Skeletal muscle satellite cell (primary cell): ENCODE data around the gene ESPL1.

Source experiments
- H3K27me3 ChIP-seq: 2 replicates; pipeline ENCODE4 v1.7.0; 2013; ENCODE audit warnings: low read length; ENCODE audit not compliant: control insufficient read depth, insufficient read depth
- H3K36me3 ChIP-seq: 2 replicates; pipeline ENCODE4 v1.7.0; 2013; ENCODE audit warnings: mild to moderate bottlenecking, control low read depth, low read length; ENCODE audit not compliant: insufficient read depth
- H3K4me1 ChIP-seq: 2 replicates; pipeline ENCODE4 v1.7.0; 2013; ENCODE audit warnings: low read length; ENCODE audit not compliant: control insufficient read depth, insufficient read depth
- H3K4me2 ChIP-seq: 2 replicates; pipeline ENCODE4 v1.7.0; 2013; ENCODE audit warnings: mild to moderate bottlenecking, low read length
- H3K4me3 ChIP-seq: 2 replicates; pipeline ENCODE4 v1.7.0; 2013; ENCODE audit warnings: low read length
- H3K9ac ChIP-seq: 2 replicates; pipeline ENCODE4 v1.7.0; 2013; ENCODE audit warnings: mild to moderate bottlenecking, low read depth, low read length, moderate library complexity
- H3K9me3 ChIP-seq: replicated peaks from 2 replicates; pipeline ENCODE4 v1.7.0; 2013; ENCODE audit warnings: mild to moderate bottlenecking, control low read depth, low read length

Gene ESPL1

GRCh38 chr12:53232646-53233461 is 35.2 kb upstream of the ESPL1 start:
- Histone ChIP-seq H3K9ac (peak overlapping the region; percentile 57), H3K9me3 (no peaks in the 10 kb centered on the region), H3K27me3 (peaks cover 19% of the 10 kb centered on the region), H3K36me3 (no peaks in the 10 kb centered on the region), H3K4me1 (peaks cover 32% of the 10 kb centered on the region), H3K4me2 (peak overlapping the region; percentile 87), H3K4me3 (peak overlapping the region; percentile 69)

- no peak overlapping the region for H3K4me3 ChIP-seq
- H3K9ac ChIP-seq, result no peak overlapping the region
- peaks cover 19% of the 10 kb centered on the region for H3K27me3 ChIP-seq
- no peaks in the 10 kb centered on the region for H3K9me3 ChIP-seq
- H3K36me3 ChIP-seq, result no peaks in the 10 kb centered on the region
- H3K4me1 ChIP-seq, result peaks cover 32% of the 10 kb centered on the region
- H3K4me2 ChIP-seq, result no peak overlapping the region
These were observed 34.4 kb upstream of the ESPL1 start for GRCh38 chr12:53233671-53234121.

- Histone ChIP-seq H3K36me3 (no peaks in the 10 kb centered on the region), H3K27me3 (peaks cover 19% of the 10 kb centered on the region), H3K4me3 (no peak overlapping the region), H3K9ac (no peak overlapping the region), H3K9me3 (no peaks in the 10 kb centered on the region), H3K4me2 (no peak overlapping the region), H3K4me1 (peaks cover 32% of the 10 kb centered on the region)
These were observed 33.7 kb upstream of the ESPL1 start for GRCh38 chr12:53234271-53234914.

GRCh38 chr12:53235164-53235563 is 32.9 kb upstream of the ESPL1 start:
- H3K36me3 ChIP-seq, result no peaks in the 10 kb centered on the region
- H3K9ac ChIP-seq, result no peak overlapping the region
- H3K27me3 ChIP-seq, result peaks cover 26% of the 10 kb centered on the region
- no peak overlapping the region for H3K4me3 ChIP-seq
- no peaks in the 10 kb centered on the region for H3K9me3 ChIP-seq
- no peak overlapping the region for H3K4me2 ChIP-seq
- H3K4me1 ChIP-seq, result peaks cover 32% of the 10 kb centered on the region

GRCh38 chr12:53235742-53236442 is 32.2 kb upstream of the ESPL1 start:
- Histone ChIP-seq H3K9me3 (no peaks in the 10 kb centered on the region), H3K36me3 (no peaks in the 10 kb centered on the region), H3K4me3 (no peak overlapping the region), H3K4me2 (no peak overlapping the region), H3K4me1 (peaks cover 29% of the 10 kb centered on the region), H3K9ac (no peak overlapping the region), H3K27me3 (peaks cover 27% of the 10 kb centered on the region)

GRCh38 chr12:53236443-53237111 is 31.5 kb upstream of the ESPL1 start:
- no peaks in the 10 kb centered on the region for H3K36me3 ChIP-seq
- no peak overlapping the region for H3K4me3 ChIP-seq
- H3K9me3 ChIP-seq, result no peaks in the 10 kb centered on the region
- peaks cover 22% of the 10 kb centered on the region for H3K4me1 ChIP-seq
- H3K4me2 ChIP-seq, result no peak overlapping the region
- H3K27me3 ChIP-seq, result peaks cover 30% of the 10 kb centered on the region
- no peak overlapping the region for H3K9ac ChIP-seq

- H3K27me3 ChIP-seq, result peaks cover 58% of the 10 kb centered on the region
- H3K9ac ChIP-seq, result no peak overlapping the region
These were observed 28.3 kb upstream of the ESPL1 start for GRCh38 chr12:53239643-53240258.

GRCh38 chr12:53241623-53242412 is 26.3 kb upstream of the ESPL1 start:
- no peak overlapping the region for H3K4me3 ChIP-seq
- no peaks in the 10 kb centered on the region for H3K9me3 ChIP-seq
- H3K9ac ChIP-seq, result no peak overlapping the region
- H3K4me1 ChIP-seq, result no peaks in the 10 kb centered on the region
- peaks cover 55% of the 10 kb centered on the region for H3K27me3 ChIP-seq
- H3K4me2 ChIP-seq, result no peak overlapping the region
- H3K36me3 ChIP-seq, result no peaks in the 10 kb centered on the region

More at GRCh38 chr12:53239643-53240258, 28.3 kb upstream of the ESPL1 start:
- H3K4me3 ChIP-seq, result no peak overlapping the region
- H3K4me1 ChIP-seq, result no peaks in the 10 kb centered on the region
- H3K9me3 ChIP-seq, result no peaks in the 10 kb centered on the region
- H3K36me3 ChIP-seq, result no peaks in the 10 kb centered on the region
- H3K4me2 ChIP-seq, result no peak overlapping the region

- Histone ChIP-seq H3K9ac (no peak overlapping the region), H3K36me3 (no peaks in the 10 kb centered on the region), H3K4me2 (no peak overlapping the region), H3K9me3 (no peaks in the 10 kb centered on the region), H3K4me3 (no peak overlapping the region), H3K4me1 (no peaks in the 10 kb centered on the region), H3K27me3 (peaks cover 46% of the 10 kb centered on the region)
These were observed 23.8 kb upstream of the ESPL1 start for GRCh38 chr12:53244337-53244736.

GRCh38 chr12:53245286-53245685 is 22.8 kb upstream of the ESPL1 start:
- no peak overlapping the region for H3K4me2 ChIP-seq
- H3K27me3 ChIP-seq, result peaks cover 38% of the 10 kb centered on the region
- no peak overlapping the region for H3K9ac ChIP-seq
- no peaks in the 10 kb centered on the region for H3K9me3 ChIP-seq
- no peak overlapping the region for H3K4me3 ChIP-seq
- no peaks in the 10 kb centered on the region for H3K36me3 ChIP-seq
- no peaks in the 10 kb centered on the region for H3K4me1 ChIP-seq
